GM23338 (cell line): ENCODE data around the gene S100A3. TPM values are rescaled to one million over a fixed set of nuclear protein-coding genes. Genes with fewer than 3 reads are reported as not detected.
A peak's percentile ranks its signal among the peaks of the same experiment; 100 is the strongest.

ENCODE experiments used
- ATAC-seq: fragments of 200-7000 bp; cut with Tn5 transposase; 3 replicates; pipeline ENCODE4 v1.9.1; 2020
- DNase-seq: peaks from one replicate; pipeline ENCODE4 v3.0.0-alpha.2; 2015; ENCODE audit warnings: low spot score
- H2AFZ ChIP-seq: fragments of 200-600 bp; sonication (generic); 2 replicates; pipeline ENCODE4 v1.8.0; 2016; ENCODE audit warnings: antibody characterized with exemption, mild to moderate bottlenecking, moderate library complexity
- H3F3A ChIP-seq: fragments of 200-600 bp; sonication (generic); replicated peaks from 2 replicates; pipeline ENCODE4 v1.8.0; 2017; ENCODE audit warnings: antibody characterized with exemption, mixed run types, low read depth
- H3K27ac ChIP-seq: fragments of 200-600 bp; sonication (generic); 2 replicates; pipeline ENCODE4 v1.6.1; 2016; ENCODE audit warnings: low read depth
- H3K27me3 ChIP-seq: fragments of 200-600 bp; sonication (generic); 2 replicates; pipeline ENCODE4 v1.8.0; 2016; ENCODE audit warnings: mild to moderate bottlenecking, mixed run types, moderate library complexity; ENCODE audit not compliant: insufficient read depth
- H3K36me3 ChIP-seq: fragments of 200-600 bp; sonication (generic); 2 replicates; pipeline ENCODE4 v1.8.0; 2016; ENCODE audit warnings: mild to moderate bottlenecking; ENCODE audit not compliant: insufficient read depth
- H3K4me1 ChIP-seq: fragments of 200-600 bp; sonication (generic); 2 replicates; pipeline ENCODE4 v1.8.0; 2016; ENCODE audit warnings: mild to moderate bottlenecking, moderate library complexity; ENCODE audit not compliant: insufficient read depth
- H3K4me2 ChIP-seq: fragments of 200-600 bp; sonication (generic); 2 replicates; pipeline ENCODE4 v1.7.1; 2017; ENCODE audit warnings: mixed run types
- H3K4me3 ChIP-seq: fragments of 200-600 bp; sonication (generic); 2 replicates; pipeline ENCODE4 v1.6.1; 2016; ENCODE audit warnings: mixed run types
- H3K79me2 ChIP-seq: fragments of 200-600 bp; sonication (generic); replicated peaks from 2 replicates; pipeline ENCODE4 v1.8.0; 2017; ENCODE audit warnings: mild to moderate bottlenecking; ENCODE audit not compliant: insufficient read depth
- H3K9me2 ChIP-seq: fragments of 200-600 bp; sonication (generic); 2 replicates; pipeline ENCODE4 v1.8.0; 2017; ENCODE audit not compliant: insufficient read depth
- H4K20me1 ChIP-seq: fragments of 200-600 bp; sonication (generic); replicated peaks from 2 replicates; pipeline ENCODE4 v1.8.0; 2017; ENCODE audit warnings: mild to moderate bottlenecking; ENCODE audit not compliant: insufficient read depth
- H3K27ac Mint-ChIP-seq: 2 replicates; pipeline ENCODE4 v1.8.0; 2020; ENCODE audit warnings: inconsistent platforms, mild to moderate bottlenecking, moderate library complexity, mixed read lengths
- H3K27me3 Mint-ChIP-seq: 3 replicates; pipeline ENCODE4 v1.8.0; 2022; ENCODE audit warnings: low read depth, mild to moderate bottlenecking, moderate library complexity, mixed read lengths, inconsistent platforms; ENCODE audit not compliant: insufficient read depth, poor library complexity
- H3K36me3 Mint-ChIP-seq: 3 replicates; pipeline ENCODE4 v1.8.0; 2021; ENCODE audit warnings: low read depth, mild to moderate bottlenecking, inconsistent platforms, moderate library complexity, mixed read lengths
- H3K4me1 Mint-ChIP-seq: 3 replicates; pipeline ENCODE4 v1.8.0; 2020; ENCODE audit warnings: mild to moderate bottlenecking, inconsistent platforms, mixed read lengths
- H3K4me3 Mint-ChIP-seq: 3 replicates; pipeline ENCODE4 v1.8.0; 2021; ENCODE audit warnings: moderate library complexity, mild to moderate bottlenecking, inconsistent platforms, mixed read lengths
- H3K9me3 Mint-ChIP-seq: 3 replicates; pipeline ENCODE4 v1.8.0; 2020; ENCODE audit warnings: moderate library complexity, mild to moderate bottlenecking, inconsistent platforms, mixed read lengths
- CTCF ChIP-seq, 2 experiments: fragments of 200-600 bp in 1 of 2; sonication (generic) in 1 of 2; conservative IDR thresholded peaks; 2 replicates each; pipeline versions ENCODE4 v1.5.1 to v1.6.1; 2016 to 2017; ENCODE audit warnings: antibody characterized with exemption in 2 of 2, low read depth in 2 of 2, mild to moderate bottlenecking in 2 of 2, moderate library complexity in 1 of 2
- ETS1 ChIP-seq: IDR thresholded peaks from 2 replicates; pipeline ENCODE4 v1.6.1; 2016; ENCODE audit warnings: antibody characterized with exemption
- EZH2 ChIP-seq: fragments of 200-600 bp; sonication (generic); IDR thresholded peaks from one replicate; pipeline ENCODE4 v1.8.0; 2017; ENCODE audit warnings: antibody characterized with exemption, mild to moderate bottlenecking, low read depth; ENCODE audit not compliant: unreplicated experiment
- POLR2AphosphoS5 ChIP-seq: IDR thresholded peaks from 2 replicates; pipeline ENCODE4 v1.6.1; 2016; ENCODE audit warnings: antibody characterized with exemption, low read depth
- polyA plus RNA-seq: library from polyadenylated mRNA; unstranded; fragments of >200 nt; fragmentation: Nextera tagmentation; extraction: Ambion mirVana; gene quantifications from 2 replicates; pipeline ENCODE4 v1.2.1, GENCODE V29; 2016
- total RNA-seq: library from RNA; depleted of rRNA; stranded (reverse); fragments of >200 nt; shearing (Covaris generic); gene quantifications from 2 replicates; pipeline ENCODE4 v1.2.3, GENCODE V29; 2014

The S100A3 gene
- total and polyA plus RNA-seq, 2 experiments from 2014 or later, result not detected

GRCh38 chr1:153510984-153511410 is 38.1 kb downstream of the S100A3 start:
- no peak overlapping the region for H3K27ac ChIP-seq
- H2AFZ ChIP-seq, result peak overlapping the region; percentile 88; the same call in 1 of the 2 replicates
- Mint-ChIP-seq H3K27ac (no peak overlapping the region), H3K4me3 (no peak overlapping the region), H3K27me3 (peaks cover 11% of the 10 kb centered on the region), H3K4me1 (peaks cover 10% of the 10 kb centered on the region; the same call in 1 of the 3 replicates), H3K36me3 (no peaks in the 10 kb centered on the region), H3K9me3 (no peaks in the 10 kb centered on the region; the same call in 2 of the 3 replicates)
- no peak overlapping the region for H3K4me3 ChIP-seq
- no peaks in the 10 kb centered on the region; the same call in 1 of the 2 replicates for H3K4me1 ChIP-seq
- TF ChIP-seq EZH2, result no peak
- TF ChIP-seq CTCF (conservative IDR thresholded peaks at IDR 0.05; ENCODE audit: low read depth in 2 of 2), result peak; percentile 89 to 99
- TF ChIP-seq ETS1, result no peak
- no peaks in the 10 kb centered on the region for H4K20me1 ChIP-seq
- no peaks in the 10 kb centered on the region for H3K36me3 ChIP-seq
- DNase-seq (peak; percentile 91), ATAC-seq (peak; percentile 94)
- no peaks in the 10 kb centered on the region for H3K9me2 ChIP-seq
- no peaks in the 10 kb centered on the region for H3K79me2 ChIP-seq
- H3F3A ChIP-seq, result no peaks in the 10 kb centered on the region
- H3K27me3 ChIP-seq, result peaks cover 10% of the 10 kb centered on the region; the same call in 1 of the 2 replicates
- no peak overlapping the region for H3K4me2 ChIP-seq

- DNase-seq, result peak; percentile 74
- Histone ChIP-seq H3K27me3 (no peaks in the 10 kb centered on the region), H3F3A (no peaks in the 10 kb centered on the region), H3K27ac (no peak overlapping the region), H3K9me2 (no peaks in the 10 kb centered on the region), H2AFZ (no peak overlapping the region), H3K4me1 (no peaks in the 10 kb centered on the region), H3K4me3 (no peak overlapping the region), H3K79me2 (no peaks in the 10 kb centered on the region), H3K4me2 (no peak overlapping the region), H3K36me3 (no peaks in the 10 kb centered on the region), H4K20me1 (no peaks in the 10 kb centered on the region)
- peaks cover 5% of the 10 kb centered on the region for H3K27me3 Mint-ChIP-seq
- peaks cover 10% of the 10 kb centered on the region; the same call in 1 of the 3 replicates for H3K4me1 Mint-ChIP-seq
- H3K27ac Mint-ChIP-seq, result no peak overlapping the region
- no peak overlapping the region for H3K4me3 Mint-ChIP-seq
- peak; percentile 37 for ATAC-seq
- no peaks in the 10 kb centered on the region for H3K36me3 Mint-ChIP-seq
- TF ChIP-seq EZH2, result no peak
- no peak for TF ChIP-seq POLR2AphosphoS5
- TF ChIP-seq ETS1, result no peak
- TF ChIP-seq CTCF (conservative IDR thresholded peaks at IDR 0.05; ENCODE audit: low read depth in 2 of 2), result peak; percentile 78 to 92
- H3K9me3 Mint-ChIP-seq, result no peaks in the 10 kb centered on the region; the same call in 2 of the 3 replicates
Observed at GRCh38 chr1:153509729-153510354, 39.2 kb downstream of the S100A3 start.
